ENCODE results near the gene FBLN5. TPM values are rescaled to one million over a fixed set of nuclear protein-coding genes. Genes with fewer than 3 reads are reported as not detected.

Gene FBLN5, protein sequence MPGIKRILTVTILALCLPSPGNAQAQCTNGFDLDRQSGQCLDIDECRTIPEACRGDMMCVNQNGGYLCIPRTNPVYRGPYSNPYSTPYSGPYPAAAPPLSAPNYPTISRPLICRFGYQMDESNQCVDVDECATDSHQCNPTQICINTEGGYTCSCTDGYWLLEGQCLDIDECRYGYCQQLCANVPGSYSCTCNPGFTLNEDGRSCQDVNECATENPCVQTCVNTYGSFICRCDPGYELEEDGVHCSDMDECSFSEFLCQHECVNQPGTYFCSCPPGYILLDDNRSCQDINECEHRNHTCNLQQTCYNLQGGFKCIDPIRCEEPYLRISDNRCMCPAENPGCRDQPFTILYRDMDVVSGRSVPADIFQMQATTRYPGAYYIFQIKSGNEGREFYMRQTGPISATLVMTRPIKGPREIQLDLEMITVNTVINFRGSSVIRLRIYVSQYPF
- polyA plus RNA-seq (ENCODE audit: low read depth in 6 of 6) = 1 to 10 TPM in 2 of 6 donors, under 1 TPM in 3, not detected in 1; 0.39 to 2.0 (median 0.61) TPM

DNA sequence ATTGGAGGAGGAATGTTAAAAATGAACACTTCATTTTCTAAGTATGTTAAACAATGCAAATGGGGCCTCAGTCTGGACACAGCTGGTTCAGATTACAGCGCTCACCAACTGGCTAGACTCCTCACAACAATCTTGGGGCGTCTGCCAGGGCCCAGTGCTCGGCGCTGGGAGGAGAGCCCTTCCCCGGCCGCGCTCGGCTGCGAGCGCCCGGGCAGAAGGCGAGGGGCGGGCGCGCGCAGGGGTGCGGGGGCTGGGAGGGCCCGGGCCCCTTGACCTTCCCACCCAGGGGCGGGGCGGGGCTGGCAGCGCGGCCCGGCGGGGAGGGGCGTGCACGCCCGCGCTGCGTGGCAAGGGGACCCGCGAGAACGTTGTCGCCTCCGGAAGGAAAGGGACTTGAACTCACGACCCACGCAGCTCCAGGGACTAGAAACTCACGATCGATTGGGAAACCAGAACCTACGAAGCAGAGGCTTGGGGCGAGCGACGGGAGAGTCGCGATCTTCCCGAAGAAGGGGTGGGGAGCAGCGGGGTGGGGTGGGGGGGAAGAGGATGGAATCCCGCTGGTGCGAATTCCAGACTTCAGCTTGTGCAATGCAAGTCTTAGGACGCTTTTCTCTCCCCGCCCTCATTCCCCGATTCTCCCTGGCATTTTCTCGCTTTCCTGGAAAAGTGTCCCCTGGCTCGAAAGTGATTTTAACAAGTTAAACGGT lies at the start of gene FBLN5:
Gene FBLN5 (minus strand): TSS at position 220 of the 710 bp plus-strand sequence. CDS start 465 bp downstream, outside the sequence.
- ATAC-seq (ENCODE audit: low read depth in 2 of 2) = peak; percentile 32 to 55
- peaks cover 8 to 20% (median 12%) of the 10 kb centered on the region in 3 donors for H3K4me1 Mint-ChIP-seq
- H3K27me3 Mint-ChIP-seq = peaks cover 32 to 58% (median 51%) of the 10 kb centered on the region in 3 donors
- H3K9me3 Mint-ChIP-seq = no peaks in the 10 kb centered on the region
- H3K27ac Mint-ChIP-seq = no peak within 1 kb of the TSS
- peaks cover 0 to 3% of the 10 kb centered on the region in 2 donors for H3K36me3 Mint-ChIP-seq
- no peak for DNase-seq
- H3K4me3 Mint-ChIP-seq = peak within 1 kb of the TSS; percentile 78 to 86 (median 85)

DNA sequence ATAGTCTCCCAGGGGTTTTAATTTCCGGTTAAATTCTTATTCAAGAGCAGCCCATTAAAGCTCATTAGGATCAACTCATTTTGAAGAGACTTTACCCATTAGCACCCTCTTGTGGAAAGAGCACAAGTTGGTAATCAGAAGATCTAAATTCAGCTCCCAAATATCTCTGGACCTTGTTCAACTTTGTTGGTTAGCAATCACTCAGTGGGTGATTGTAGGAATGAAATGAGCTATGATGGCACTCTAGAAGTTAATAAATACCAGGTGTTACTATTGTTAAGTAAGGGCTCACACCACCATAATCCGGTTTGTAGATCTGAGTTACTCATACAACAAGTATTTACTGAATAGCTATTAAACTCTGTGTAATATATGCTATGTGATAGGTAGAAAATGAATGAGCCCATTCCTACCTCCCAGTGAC lies 49.5 kb upstream of the FBLN5 start:
- peaks cover 10 to 11% (median 11%) of the 10 kb centered on the region in 3 donors for H3K4me1 Mint-ChIP-seq
- peaks cover 17 to 18% of the 10 kb centered on the region in 2 donors for H3K36me3 Mint-ChIP-seq

GRCh38 chr14:91987192-91987591 lies 39.7 kb upstream of the FBLN5 start:
- Mint-ChIP-seq H3K36me3 (peaks cover 47 to 58% of the 10 kb centered on the region in 2 donors), H3K27me3 (no peaks in the 10 kb centered on the region), H3K27ac (peak overlapping the region in 1 of 6 donors; percentile 2), H3K4me3 (no peak overlapping the region), H3K4me1 (peaks cover 0 to 6% (median 2%) of the 10 kb centered on the region in 3 donors), H3K9me3 (no peaks in the 10 kb centered on the region)
- no peak for ATAC-seq (ENCODE audit: low read depth in 2 of 2)
- no peak for DNase-seq

More for the DNA sequence above, 49.5 kb upstream of the FBLN5 start:
- peak overlapping the region in 2 of 6 donors; percentile 36 to 78 for H3K27ac Mint-ChIP-seq
- ATAC-seq (ENCODE audit: low read depth in 2 of 2) (peak; percentile 27 to 56), DNase-seq (peak; percentile 35)
- H3K4me3 Mint-ChIP-seq = no peak overlapping the region
- H3K9me3 Mint-ChIP-seq = no peaks in the 10 kb centered on the region
- H3K27me3 Mint-ChIP-seq = no peaks in the 10 kb centered on the region

GRCh38 chr14:91985521-91986255 lies 38.2 kb upstream of the FBLN5 start:
- H3K9me3 Mint-ChIP-seq = no peaks in the 10 kb centered on the region
- no peak for ATAC-seq (ENCODE audit: low read depth in 2 of 2)
- no peak overlapping the region for H3K27ac Mint-ChIP-seq
- DNase-seq = no peak
- H3K27me3 Mint-ChIP-seq = no peaks in the 10 kb centered on the region
- H3K4me1 Mint-ChIP-seq = peaks cover 0 to 6% (median 2%) of the 10 kb centered on the region in 3 donors
- H3K36me3 Mint-ChIP-seq = peaks cover 41 to 54% of the 10 kb centered on the region in 2 donors
- no peak overlapping the region for H3K4me3 Mint-ChIP-seq

GRCh38 chr14:91985008-91985407 lies 37.5 kb upstream of the FBLN5 start:
- Mint-ChIP-seq H3K4me3 (no peak overlapping the region), H3K27ac (no peak overlapping the region), H3K36me3 (peaks cover 41 to 54% of the 10 kb centered on the region in 2 donors), H3K9me3 (no peaks in the 10 kb centered on the region), H3K27me3 (no peaks in the 10 kb centered on the region), H3K4me1 (peaks cover 0 to 6% (median 2%) of the 10 kb centered on the region in 3 donors)
- no peak for DNase-seq
- ATAC-seq (ENCODE audit: low read depth in 2 of 2) = no peak

DNA sequence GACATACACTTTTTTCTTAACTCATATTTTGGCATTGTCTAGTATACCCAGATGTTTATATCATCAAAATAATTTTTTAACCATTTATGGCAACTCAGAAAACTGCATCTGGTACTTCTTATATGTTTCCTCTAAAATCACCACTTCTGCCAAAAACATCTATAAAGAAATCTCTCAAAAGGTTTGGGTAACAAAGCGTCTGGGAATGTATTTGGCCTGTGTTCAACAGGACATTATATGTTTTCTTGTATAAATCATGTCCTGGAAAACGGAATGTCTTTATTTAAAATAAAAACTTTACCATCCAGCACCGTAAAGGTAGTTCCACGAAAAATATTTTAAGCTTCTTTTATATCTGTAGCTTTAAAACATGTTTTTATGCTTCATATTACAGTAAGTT lies 36.1 kb upstream of the FBLN5 start:
- Mint-ChIP-seq H3K4me3 (no peak overlapping the region), H3K27me3 (no peaks in the 10 kb centered on the region), H3K36me3 (peaks cover 29 to 44% of the 10 kb centered on the region in 2 donors), H3K9me3 (no peaks in the 10 kb centered on the region), H3K4me1 (peaks cover 0 to 6% (median 2%) of the 10 kb centered on the region in 3 donors), H3K27ac (no peak overlapping the region)
- no peak for DNase-seq
- ATAC-seq (ENCODE audit: low read depth in 2 of 2) = no peak

DNA sequence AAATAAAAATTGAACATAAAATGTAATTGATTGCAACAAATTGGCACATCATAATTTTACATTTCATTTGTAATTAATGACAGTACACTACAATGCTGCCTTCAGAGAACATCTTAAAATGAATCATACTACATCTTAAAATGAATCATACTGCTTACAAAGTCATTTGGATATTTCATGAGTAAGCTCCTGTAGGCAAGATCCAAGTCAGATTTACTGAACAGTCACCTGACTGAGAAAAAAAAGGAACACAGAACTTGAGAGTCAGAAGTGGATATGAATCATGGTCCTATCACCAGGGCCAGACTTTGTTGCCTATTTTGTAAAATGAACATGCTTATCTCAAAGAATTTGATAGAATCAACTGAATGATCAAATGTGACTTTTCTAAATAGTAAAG lies 32.7 kb upstream of the FBLN5 start:
- Mint-ChIP-seq H3K4me1 (peaks cover 0 to 6% (median 0%) of the 10 kb centered on the region in 3 donors), H3K27ac (peak overlapping the region in 1 of 6 donors; percentile 61), H3K4me3 (no peak overlapping the region), H3K27me3 (no peaks in the 10 kb centered on the region), H3K36me3 (peaks cover 7 to 18% of the 10 kb centered on the region in 2 donors), H3K9me3 (no peaks in the 10 kb centered on the region)
- no peak for DNase-seq
- no peak for ATAC-seq (ENCODE audit: low read depth in 2 of 2)

DNA sequence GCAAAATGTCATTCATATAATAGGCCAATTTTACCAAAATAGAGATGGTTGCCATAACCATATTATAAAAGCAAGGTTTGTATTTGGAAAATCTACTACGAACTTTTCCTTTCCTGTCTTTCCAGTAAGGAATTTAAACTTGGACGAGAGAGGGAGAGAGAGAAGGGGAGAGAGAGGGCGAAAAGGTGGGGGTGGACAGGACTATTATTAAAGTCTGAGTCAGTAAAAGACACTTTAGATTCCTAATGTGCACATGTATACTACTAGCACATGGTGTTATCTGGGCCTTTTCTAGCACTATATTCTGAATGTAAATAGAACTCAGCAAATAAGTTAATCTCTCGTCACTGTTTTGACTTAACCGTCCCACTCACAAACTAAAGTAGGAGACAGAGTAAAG lies 30.4 kb upstream of the FBLN5 start:
- peak overlapping the region in 1 of 6 donors; percentile 77 for H3K27ac Mint-ChIP-seq
- no peaks in the 10 kb centered on the region for H3K27me3 Mint-ChIP-seq

DNA sequence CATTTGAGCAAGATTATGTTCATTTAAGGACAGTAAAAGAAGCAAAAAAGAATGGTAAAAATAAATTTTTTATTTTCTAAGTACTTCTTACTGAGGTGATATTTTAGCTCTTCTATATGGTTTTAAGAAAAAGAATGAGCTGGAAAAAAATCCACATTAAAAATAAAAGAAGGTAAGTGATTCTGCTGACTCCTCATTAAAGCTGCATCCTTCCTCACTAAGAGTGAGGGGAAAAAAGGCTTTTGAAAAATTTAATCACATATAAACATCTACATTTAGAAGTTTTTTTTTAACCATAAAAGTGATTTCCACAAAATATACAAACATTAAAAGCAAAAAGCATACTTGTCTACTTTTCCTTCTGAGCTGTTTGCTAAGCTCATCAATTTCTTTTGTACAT lies 28.3 kb upstream of the FBLN5 start:
- DNase-seq (no peak), ATAC-seq (ENCODE audit: low read depth in 2 of 2) (no peak)
- Mint-ChIP-seq H3K9me3 (no peaks in the 10 kb centered on the region), H3K4me1 (no peaks in the 10 kb centered on the region), H3K27ac (no peak overlapping the region), H3K27me3 (no peaks in the 10 kb centered on the region), H3K4me3 (no peak overlapping the region), H3K36me3 (peaks cover 8% of the 10 kb centered on the region in 2 donors)

More for the DNA sequence above, 30.4 kb upstream of the FBLN5 start:
- DNase-seq (no peak), ATAC-seq (ENCODE audit: low read depth in 2 of 2) (no peak)
- no peak overlapping the region for H3K4me3 Mint-ChIP-seq
- peaks cover 3 to 13% of the 10 kb centered on the region in 2 donors for H3K36me3 Mint-ChIP-seq
- H3K4me1 Mint-ChIP-seq = peaks cover 0 to 3% (median 0%) of the 10 kb centered on the region in 3 donors
- no peaks in the 10 kb centered on the region for H3K9me3 Mint-ChIP-seq

DNA sequence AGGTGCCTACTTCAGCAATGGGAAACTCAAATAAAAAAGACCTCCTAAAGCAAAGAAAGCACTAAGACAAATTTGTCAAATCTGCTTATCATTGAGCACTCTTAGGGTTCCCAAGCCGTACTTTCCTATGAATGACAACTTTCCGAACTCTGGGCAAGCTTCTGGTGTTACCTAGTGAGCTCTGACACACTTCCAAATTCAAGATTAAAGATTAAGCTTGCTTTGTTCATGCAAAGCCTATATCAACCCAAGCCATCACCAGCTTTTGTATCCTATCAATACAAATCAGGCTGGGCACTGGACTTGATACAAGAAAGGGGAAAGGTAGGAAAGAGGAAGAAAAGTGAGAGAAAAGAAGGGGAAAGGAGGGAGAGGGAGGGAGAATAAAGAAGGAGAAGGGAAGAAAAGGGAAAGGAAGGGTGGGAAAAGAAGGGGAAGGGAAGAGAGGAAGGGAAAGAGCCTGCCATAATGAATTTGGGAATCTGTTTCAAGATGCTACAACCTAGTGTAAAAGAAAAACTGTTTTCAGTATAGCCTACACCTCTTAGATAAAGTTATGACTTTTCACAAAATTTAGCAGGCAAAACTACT lies 23.8 kb upstream of the FBLN5 start:
- no peak for ATAC-seq (ENCODE audit: low read depth in 2 of 2)
- peak overlapping the region in 2 of 6 donors; percentile 7 to 54 for H3K27ac Mint-ChIP-seq
- peaks cover 15 to 18% of the 10 kb centered on the region in 2 donors for H3K36me3 Mint-ChIP-seq
- no peaks in the 10 kb centered on the region for H3K9me3 Mint-ChIP-seq
- H3K27me3 Mint-ChIP-seq = no peaks in the 10 kb centered on the region
- H3K4me1 Mint-ChIP-seq = peaks cover 5 to 11% (median 7%) of the 10 kb centered on the region in 3 donors
- no peak for DNase-seq
- H3K4me3 Mint-ChIP-seq = no peak overlapping the region

DNA sequence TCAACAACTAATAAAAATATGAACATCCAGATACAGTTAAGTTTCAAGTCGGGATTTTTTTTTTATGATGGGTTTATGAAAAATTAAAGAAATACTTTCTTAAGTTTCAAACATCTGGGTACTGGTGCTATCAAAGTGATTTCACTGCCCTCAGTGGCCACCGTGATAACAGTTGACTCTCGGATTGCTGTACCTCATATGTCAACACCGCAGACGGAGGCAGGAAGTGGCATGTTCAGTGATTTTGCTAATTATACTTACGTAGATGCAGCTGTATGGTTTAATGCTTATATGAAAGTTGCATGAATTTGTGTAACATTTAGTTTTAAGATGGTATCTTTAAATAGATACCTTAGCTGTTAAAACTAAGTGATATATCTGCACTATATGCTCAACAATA lies 20.8 kb upstream of the FBLN5 start:
- ATAC-seq (ENCODE audit: low read depth in 2 of 2) (peak; percentile 72 to 74), DNase-seq (no peak)
- H3K9me3 Mint-ChIP-seq = no peaks in the 10 kb centered on the region
- H3K27ac Mint-ChIP-seq = peak overlapping the region in 4 of 6 donors; percentile 28 to 83 (median 78)
- H3K27me3 Mint-ChIP-seq = no peaks in the 10 kb centered on the region
- peaks cover 10 to 15% of the 10 kb centered on the region in 2 donors for H3K36me3 Mint-ChIP-seq
- H3K4me3 Mint-ChIP-seq = no peak overlapping the region
- H3K4me1 Mint-ChIP-seq = peaks cover 5 to 11% (median 7%) of the 10 kb centered on the region in 3 donors

GRCh38 chr14:91964724-91965123 lies 17.2 kb upstream of the FBLN5 start:
- no peak overlapping the region for H3K4me3 Mint-ChIP-seq
- H3K9me3 Mint-ChIP-seq = no peaks in the 10 kb centered on the region
- ATAC-seq (ENCODE audit: low read depth in 2 of 2) (no peak), DNase-seq (no peak)
- H3K4me1 Mint-ChIP-seq = peaks cover 5 to 11% (median 7%) of the 10 kb centered on the region in 3 donors
- peaks cover 7 to 10% of the 10 kb centered on the region in 2 donors for H3K36me3 Mint-ChIP-seq
- peak overlapping the region in 1 of 6 donors; percentile 48 for H3K27ac Mint-ChIP-seq
- H3K27me3 Mint-ChIP-seq = no peaks in the 10 kb centered on the region
